ENCODE measurements around the gene CD276. TPM values are rescaled to one million over a fixed set of nuclear protein-coding genes. Genes with fewer than 3 reads are reported as not detected.

Gene CD276
- total and polyA plus RNA-seq, 2 experiments from 2014 or later, result 106 to 222 TPM

DNA sequence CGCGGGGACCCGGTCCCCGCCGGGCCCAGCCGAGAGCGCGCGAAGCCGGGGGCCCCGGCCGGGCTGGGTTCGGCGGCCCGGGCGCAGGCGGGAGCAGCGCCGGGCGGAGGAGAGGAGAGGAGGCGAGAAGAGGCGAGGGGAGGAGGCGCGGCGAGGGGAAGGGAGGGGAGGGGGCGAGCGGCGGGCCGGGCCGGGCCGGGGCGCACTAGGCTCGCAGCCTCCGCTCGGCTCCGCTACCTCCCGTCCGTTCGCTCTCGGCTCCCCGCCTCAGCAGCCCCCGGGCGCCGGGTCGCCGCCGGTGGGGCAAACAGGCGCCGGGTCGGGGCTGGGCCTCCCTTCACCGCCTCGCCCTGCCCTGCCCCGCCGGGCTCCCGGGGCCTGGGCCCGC lies 68.6 kb downstream of the CD276 start:
- Histone ChIP-seq H3K79me2 (no peaks in the 10 kb centered on the region), H3K4me1 (ENCODE audit: insufficient read depth) (peaks cover 9% of the 10 kb centered on the region), H4K20me1 (ENCODE audit: insufficient read depth, poor library complexity, severe bottlenecking) (no peaks in the 10 kb centered on the region), H3K4me2 (peak overlapping the region; percentile 98), H3K36me3 (replicated peaks; ENCODE audit: insufficient read depth, low read depth) (no peaks in the 10 kb centered on the region), H3K9me3 (ENCODE audit: low read depth) (no peaks in the 10 kb centered on the region), H3K9me2 (replicated peaks; ENCODE audit: insufficient read depth) (no peaks in the 10 kb centered on the region), H3K27ac (no peak overlapping the region), H2AFZ (peak overlapping the region; percentile 78), H3K27me3 (peaks cover 45% of the 10 kb centered on the region), H3K4me3 (peak overlapping the region; percentile 61)
- DNase-seq (ENCODE audit: low spot score), result peak; percentile 54
- TF ChIP-seq, protein P1, sequence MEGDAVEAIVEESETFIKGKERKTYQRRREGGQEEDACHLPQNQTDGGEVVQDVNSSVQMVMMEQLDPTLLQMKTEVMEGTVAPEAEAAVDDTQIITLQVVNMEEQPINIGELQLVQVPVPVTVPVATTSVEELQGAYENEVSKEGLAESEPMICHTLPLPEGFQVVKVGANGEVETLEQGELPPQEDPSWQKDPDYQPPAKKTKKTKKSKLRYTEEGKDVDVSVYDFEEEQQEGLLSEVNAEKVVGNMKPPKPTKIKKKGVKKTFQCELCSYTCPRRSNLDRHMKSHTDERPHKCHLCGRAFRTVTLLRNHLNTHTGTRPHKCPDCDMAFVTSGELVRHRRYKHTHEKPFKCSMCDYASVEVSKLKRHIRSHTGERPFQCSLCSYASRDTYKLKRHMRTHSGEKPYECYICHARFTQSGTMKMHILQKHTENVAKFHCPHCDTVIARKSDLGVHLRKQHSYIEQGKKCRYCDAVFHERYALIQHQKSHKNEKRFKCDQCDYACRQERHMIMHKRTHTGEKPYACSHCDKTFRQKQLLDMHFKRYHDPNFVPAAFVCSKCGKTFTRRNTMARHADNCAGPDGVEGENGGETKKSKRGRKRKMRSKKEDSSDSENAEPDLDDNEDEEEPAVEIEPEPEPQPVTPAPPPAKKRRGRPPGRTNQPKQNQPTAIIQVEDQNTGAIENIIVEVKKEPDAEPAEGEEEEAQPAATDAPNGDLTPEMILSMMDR (IDR thresholded peaks at IDR 0.05; ENCODE audit: poor library complexity), result no peak
- no peak for TF ChIP-seq EZH2phosphoT487 (IDR thresholded peaks at IDR 0.05; ENCODE audit: low read depth, severe bottlenecking, unreplicated experiment)
- no peak for TF ChIP-seq EZH2 (IDR thresholded peaks at IDR 0.05; ENCODE audit: borderline replicate concordance)
- WGBS (ENCODE audit: low lambda C conversion rate, missing lambda C conversion rate), result 2% methylated on average over 15 of the region's 56 CpGs

DNA sequence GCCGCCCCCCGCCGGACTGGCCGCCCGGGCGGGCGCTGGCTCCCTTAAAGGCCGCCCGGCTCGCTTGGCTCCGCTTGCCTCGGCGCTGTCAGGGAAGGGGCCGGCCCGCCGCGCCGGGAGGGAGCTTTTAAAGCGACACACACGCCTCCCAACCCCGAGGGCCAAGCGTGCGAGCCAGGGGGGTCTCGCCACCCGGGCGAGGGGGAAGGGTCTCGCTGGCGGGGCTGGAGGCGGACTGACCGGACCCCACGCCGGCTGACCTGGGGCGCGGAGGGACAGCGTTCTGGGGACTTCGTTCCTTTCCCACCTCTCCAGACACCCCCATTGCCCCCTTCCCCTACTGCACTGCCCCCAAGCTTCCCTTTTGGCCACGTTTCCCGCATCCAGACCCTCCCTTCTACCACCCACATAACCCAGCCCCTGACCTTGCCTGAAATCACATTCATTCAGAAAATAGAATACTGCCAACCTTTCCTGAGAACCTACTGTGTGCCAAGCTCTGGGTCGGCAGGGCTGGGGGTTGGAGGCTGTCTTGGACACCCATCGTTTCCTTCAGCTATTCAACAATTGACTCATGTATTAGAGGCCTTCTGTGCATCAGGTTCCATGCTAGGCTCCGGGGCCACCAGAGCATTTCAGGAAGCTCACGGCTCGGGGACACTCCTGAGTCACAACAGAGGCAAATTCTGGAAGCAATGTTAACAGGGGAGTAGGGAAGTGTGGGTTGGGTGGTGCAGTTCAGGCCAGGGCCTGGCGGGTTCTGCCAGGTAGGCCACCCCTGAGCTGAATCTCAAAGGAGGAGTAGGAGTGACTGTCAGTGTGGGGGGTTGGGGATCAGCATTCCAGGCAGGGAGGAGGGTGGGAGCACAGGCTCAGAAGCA lies 69.3 kb downstream of the CD276 start, which contains the start of gene INSYN1:
TSS of gene INSYN1 (minus strand) at position 102 of the 881 bp plus-strand sequence. CDS start 2,221 bp downstream, outside the sequence.
- Histone ChIP-seq H3K4me1 (ENCODE audit: insufficient read depth) (peaks cover 9% of the 10 kb centered on the region), H3K4me3 (peak within 1 kb of the TSS; percentile 61), H3K27ac (no peak within 1 kb of the TSS), H2AFZ (peak within 1 kb of the TSS; percentile 78), H4K20me1 (ENCODE audit: insufficient read depth, poor library complexity, severe bottlenecking) (no peaks in the 10 kb centered on the region), H3K9me2 (replicated peaks; ENCODE audit: insufficient read depth) (no peaks in the 10 kb centered on the region), H3K4me2 (peak within 1 kb of the TSS; percentile 98), H3K27me3 (peaks cover 50% of the 10 kb centered on the region), H3K36me3 (replicated peaks; ENCODE audit: insufficient read depth, low read depth) (no peaks in the 10 kb centered on the region), H3K79me2 (no peaks in the 10 kb centered on the region), H3K9me3 (ENCODE audit: low read depth) (no peaks in the 10 kb centered on the region)
- 22% methylated on average over 15 of the region's 44 CpGs for WGBS (ENCODE audit: low lambda C conversion rate, missing lambda C conversion rate)
- peak; percentile 71 for DNase-seq (ENCODE audit: low spot score)
- no peak for TF ChIP-seq EZH2 (IDR thresholded peaks at IDR 0.05; ENCODE audit: borderline replicate concordance)
- TF ChIP-seq, protein P1 (IDR thresholded peaks at IDR 0.05; ENCODE audit: poor library complexity), result no peak
- TF ChIP-seq EZH2phosphoT487 (IDR thresholded peaks at IDR 0.05; ENCODE audit: low read depth, severe bottlenecking, unreplicated experiment), result no peak

DNA sequence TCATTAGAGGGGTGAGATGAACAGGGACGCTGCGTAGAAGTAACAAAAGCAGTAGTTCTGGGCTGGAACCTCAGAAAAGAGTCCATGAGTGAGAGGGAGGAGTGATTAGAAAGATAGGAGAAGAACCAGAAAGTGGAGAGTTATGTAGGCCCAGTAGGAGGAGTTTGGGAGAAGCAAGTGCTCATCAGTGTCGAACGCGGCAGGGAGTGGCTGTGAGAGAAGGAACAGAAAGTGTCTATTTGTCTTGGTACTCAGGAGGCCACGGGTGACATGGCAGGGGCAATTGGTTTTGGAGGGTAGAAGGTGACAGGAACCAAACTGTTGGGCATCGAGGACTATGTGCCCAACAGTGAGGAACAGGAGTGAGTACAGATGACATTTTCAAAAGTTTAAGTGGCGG lies 70.3 kb downstream of the CD276 start:
- peaks cover 53% of the 10 kb centered on the region for H3K27me3 ChIP-seq
- no peak overlapping the region for H3K4me2 ChIP-seq
- no peaks in the 10 kb centered on the region for H3K9me3 ChIP-seq (ENCODE audit: low read depth)
- H3K27ac ChIP-seq, result no peak overlapping the region
- peaks cover 9% of the 10 kb centered on the region for H3K4me1 ChIP-seq (ENCODE audit: insufficient read depth)
- no peaks in the 10 kb centered on the region for H3K36me3 ChIP-seq (replicated peaks; ENCODE audit: insufficient read depth, low read depth)
- TF ChIP-seq EZH2 (IDR thresholded peaks at IDR 0.05; ENCODE audit: borderline replicate concordance) (no peak), EZH2phosphoT487 (IDR thresholded peaks at IDR 0.05; ENCODE audit: low read depth, severe bottlenecking, unreplicated experiment) (no peak)
- TF ChIP-seq, protein P1 (IDR thresholded peaks at IDR 0.05; ENCODE audit: poor library complexity), result no peak
- H3K79me2 ChIP-seq, result no peaks in the 10 kb centered on the region
- H4K20me1 ChIP-seq (ENCODE audit: insufficient read depth, poor library complexity, severe bottlenecking), result no peaks in the 10 kb centered on the region
- 78% methylated on average over 8 of the region's 8 CpGs for WGBS (ENCODE audit: low lambda C conversion rate, missing lambda C conversion rate)
- H2AFZ ChIP-seq, result no peak overlapping the region
- no peak for DNase-seq (ENCODE audit: low spot score)
- H3K9me2 ChIP-seq (replicated peaks; ENCODE audit: insufficient read depth), result no peaks in the 10 kb centered on the region
- H3K4me3 ChIP-seq, result no peak overlapping the region
